Neural cell (in vitro differentiated cells): ENCODE results near the gene PCDHA9. TPM values are rescaled to one million over a fixed set of nuclear protein-coding genes. Genes with fewer than 3 reads are reported as not detected.

Experiments used
- H2AFZ ChIP-seq: fragments of 200-600, 300-800 bp; sonication (generic), shearing (Covaris generic); 2 replicates; pipeline ENCODE4 v1.6.0; 2014; ENCODE audit warnings: low read depth, mild to moderate bottlenecking, antibody characterized with exemption, low read length, moderate library complexity
- H3F3A ChIP-seq: fragments of 200-600 bp; shearing (Covaris generic); 2 replicates; pipeline ENCODE4 v1.6.1; 2016; ENCODE audit warnings: mild to moderate bottlenecking, moderate library complexity, mixed read lengths, antibody characterized with exemption, low read length; ENCODE audit not compliant: insufficient read depth, poor library complexity, severe bottlenecking
- H3K27ac ChIP-seq: fragments of 200-600, 300-800 bp; sonication (generic), shearing (Covaris generic); 2 replicates; pipeline ENCODE4 v1.5.1; 2014; ENCODE audit warnings: mild to moderate bottlenecking, low read length, moderate library complexity
- H3K27me3 ChIP-seq: fragments of 300-800, 200-600 bp; sonication (generic), shearing (Covaris generic); 2 replicates; pipeline ENCODE4 v1.6.0; 2014; ENCODE audit warnings: mild to moderate bottlenecking, low read depth, low read length, moderate library complexity; ENCODE audit not compliant: insufficient read depth
- H3K36me3 ChIP-seq: fragments of 300-800, 200-600 bp; sonication (generic), shearing (Covaris generic); 2 replicates; pipeline ENCODE4 v1.5.1; 2014; ENCODE audit warnings: mild to moderate bottlenecking, antibody characterized with exemption, low read length, moderate library complexity; ENCODE audit not compliant: insufficient read depth
- H3K4me2 ChIP-seq: fragments of 300-800, 200-600 bp; sonication (generic), shearing (Covaris generic); 2 replicates; pipeline ENCODE4 v1.6.0; 2014; ENCODE audit warnings: mild to moderate bottlenecking, low read length
- H3K4me3 ChIP-seq: fragments of 300-800, 200-600 bp; sonication (generic), shearing (Covaris generic); 2 replicates; pipeline ENCODE4 v1.5.1; 2014; ENCODE audit warnings: mild to moderate bottlenecking, low read length, moderate library complexity
- H3K79me2 ChIP-seq: fragments of 200-600 bp; shearing (Covaris generic); replicated peaks from 2 replicates; pipeline ENCODE4 v1.6.0; 2014; ENCODE audit warnings: mild to moderate bottlenecking, low read length, moderate library complexity; ENCODE audit not compliant: insufficient read depth
- H3K9ac ChIP-seq: fragments of 300-800, 200-600 bp; sonication (generic), shearing (Covaris generic); 2 replicates; pipeline ENCODE4 v1.6.1; 2016; ENCODE audit warnings: mild to moderate bottlenecking, low read length, mixed read lengths
- H3K9me2 ChIP-seq: fragments of 200-600 bp; shearing (Covaris generic); 2 replicates; pipeline ENCODE4 v1.6.1; 2016; ENCODE audit warnings: mild to moderate bottlenecking, low read length, mixed read lengths; ENCODE audit not compliant: insufficient read depth
- H3K9me3 ChIP-seq: fragments of 200-600, 300-800 bp; sonication (generic), shearing (Covaris generic); 2 replicates; pipeline ENCODE4 v1.6.1; 2016; ENCODE audit warnings: mild to moderate bottlenecking, mixed run types, low read length, moderate library complexity, mixed read lengths
- H4K20me1 ChIP-seq: fragments of 200-600 bp; shearing (Covaris generic); 2 replicates; pipeline ENCODE4 v1.6.1; 2016; ENCODE audit warnings: mild to moderate bottlenecking, mixed run types; ENCODE audit not compliant: insufficient read depth
- EP300 ChIP-seq: fragments of 450-650 bp; conservative IDR thresholded peaks from 2 replicates; pipeline ENCODE4 v1.6.1; 2014; ENCODE audit warnings: antibody characterized with exemption, mild to moderate bottlenecking, moderate library complexity; ENCODE audit not compliant: poor library complexity, severe bottlenecking
- EZH2 ChIP-seq: fragments of 200-600, 300-800 bp; shearing (Covaris generic), sonication (generic); IDR thresholded peaks from 2 replicates; pipeline ENCODE4 v1.6.1; 2014; ENCODE audit warnings: antibody characterized with exemption, low read length, borderline replicate concordance, mild to moderate bottlenecking; ENCODE audit not compliant: insufficient read depth, poor library complexity, severe bottlenecking
- MXI1 ChIP-seq: fragments of 450-650 bp; conservative IDR thresholded peaks from 2 replicates; pipeline ENCODE4 v1.6.1; 2014; ENCODE audit warnings: antibody characterized with exemption, mild to moderate bottlenecking; ENCODE audit not compliant: poor library complexity, severe bottlenecking
- POLR2AphosphoS5 ChIP-seq: IDR thresholded peaks from 2 replicates; pipeline ENCODE4 v1.6.1; 2012
- RAD21 ChIP-seq: fragments of 450-650 bp; conservative IDR thresholded peaks from 2 replicates; pipeline ENCODE4 v1.6.1; 2014; ENCODE audit warnings: antibody characterized with exemption, mild to moderate bottlenecking, moderate library complexity
- REST ChIP-seq: IDR thresholded peaks from 2 replicates; pipeline ENCODE4 v1.6.1; 2012; ENCODE audit warnings: borderline replicate concordance
- SMC3 ChIP-seq: fragments of 450-650 bp; conservative IDR thresholded peaks from 2 replicates; pipeline ENCODE4 v1.6.1; 2014; ENCODE audit warnings: antibody characterized with exemption, mild to moderate bottlenecking, moderate library complexity; ENCODE audit not compliant: poor library complexity
- TAF1 ChIP-seq: IDR thresholded peaks from 2 replicates; pipeline ENCODE4 v1.6.1; 2012; ENCODE audit warnings: low read depth
- polyA plus RNA-seq: library from polyadenylated mRNA; depleted of rRNA; stranded (reverse); fragments of >200 nt; gene quantifications from 2 replicates; pipeline ENCODE4 v1.2.3, GENCODE V29; 2014
- TF ChIP-seq, protein P1 (sequence below): fragments of 450-650 bp; IDR thresholded peaks from 2 replicates; pipeline ENCODE4 v1.5.1; 2014; ENCODE audit warnings: antibody characterized with exemption, mild to moderate bottlenecking, moderate library complexity; ENCODE audit not compliant: poor library complexity, severe bottlenecking

The PCDHA9 gene
- polyA plus RNA-seq, 1 donor from 2014 or later: 0.88 TPM

DNA sequence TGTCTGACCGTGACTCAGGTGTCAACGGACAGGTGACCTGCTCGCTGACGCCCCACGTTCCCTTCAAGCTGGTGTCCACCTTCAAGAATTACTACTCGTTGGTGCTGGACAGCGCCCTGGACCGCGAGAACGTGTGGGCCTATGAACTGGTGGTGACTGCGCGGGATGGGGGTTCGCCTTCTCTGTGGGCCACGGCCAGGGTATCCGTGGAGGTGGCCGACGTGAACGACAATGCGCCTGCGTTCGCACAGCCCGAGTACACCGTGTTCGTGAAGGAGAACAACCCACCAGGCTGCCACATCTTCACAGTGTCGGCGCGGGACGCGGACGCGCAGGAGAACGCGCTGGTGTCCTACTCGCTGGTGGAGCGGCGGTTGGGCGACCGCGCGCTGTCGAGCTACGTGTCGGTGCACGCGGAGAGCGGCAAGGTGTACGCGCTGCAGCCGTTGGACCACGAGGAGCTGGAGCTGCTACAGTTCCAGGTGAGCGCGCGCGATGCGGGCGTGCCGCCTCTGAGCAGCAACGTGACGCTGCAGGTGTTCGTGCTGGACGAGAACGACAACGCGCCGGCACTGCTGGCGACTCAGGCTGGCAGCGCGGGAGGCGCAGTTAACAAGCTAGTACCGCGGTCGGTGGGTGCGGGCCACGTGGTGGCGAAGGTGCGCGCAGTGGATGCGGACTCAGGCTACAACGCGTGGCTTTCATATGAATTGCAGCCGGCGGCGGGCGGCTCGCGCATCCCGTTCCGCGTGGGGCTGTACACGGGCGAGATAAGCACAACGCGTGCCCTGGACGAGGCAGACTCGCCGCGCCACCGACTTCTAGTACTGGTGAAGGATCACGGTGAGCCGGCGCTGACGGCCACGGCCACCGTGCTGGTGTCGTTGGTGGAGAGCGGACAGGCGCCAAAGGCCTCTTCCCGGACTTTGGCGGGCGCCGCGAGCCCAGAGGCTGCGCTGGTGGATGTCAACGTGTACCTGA is 22.3 kb downstream of the PCDHA9 start:
- H3K4me2 ChIP-seq: no peak overlapping the region
- no peaks in the 10 kb centered on the region for H3K9me2 ChIP-seq
- no peaks in the 10 kb centered on the region for H4K20me1 ChIP-seq
- no peak overlapping the region for H2AFZ ChIP-seq
- H3F3A ChIP-seq: no peaks in the 10 kb centered on the region
- peak overlapping the region; percentile 67 for H3K4me3 ChIP-seq
- H3K27ac ChIP-seq: no peak overlapping the region
- no peak overlapping the region for H3K9ac ChIP-seq
- peaks cover 37% of the 10 kb centered on the region for H3K9me3 ChIP-seq
- TF ChIP-seq EZH2 (no peak), TAF1 (no peak), RAD21 (no peak), REST (no peak), POLR2AphosphoS5 (no peak), EP300 (no peak), MXI1 (no peak), SMC3 (no peak)
- TF ChIP-seq, protein P1, sequence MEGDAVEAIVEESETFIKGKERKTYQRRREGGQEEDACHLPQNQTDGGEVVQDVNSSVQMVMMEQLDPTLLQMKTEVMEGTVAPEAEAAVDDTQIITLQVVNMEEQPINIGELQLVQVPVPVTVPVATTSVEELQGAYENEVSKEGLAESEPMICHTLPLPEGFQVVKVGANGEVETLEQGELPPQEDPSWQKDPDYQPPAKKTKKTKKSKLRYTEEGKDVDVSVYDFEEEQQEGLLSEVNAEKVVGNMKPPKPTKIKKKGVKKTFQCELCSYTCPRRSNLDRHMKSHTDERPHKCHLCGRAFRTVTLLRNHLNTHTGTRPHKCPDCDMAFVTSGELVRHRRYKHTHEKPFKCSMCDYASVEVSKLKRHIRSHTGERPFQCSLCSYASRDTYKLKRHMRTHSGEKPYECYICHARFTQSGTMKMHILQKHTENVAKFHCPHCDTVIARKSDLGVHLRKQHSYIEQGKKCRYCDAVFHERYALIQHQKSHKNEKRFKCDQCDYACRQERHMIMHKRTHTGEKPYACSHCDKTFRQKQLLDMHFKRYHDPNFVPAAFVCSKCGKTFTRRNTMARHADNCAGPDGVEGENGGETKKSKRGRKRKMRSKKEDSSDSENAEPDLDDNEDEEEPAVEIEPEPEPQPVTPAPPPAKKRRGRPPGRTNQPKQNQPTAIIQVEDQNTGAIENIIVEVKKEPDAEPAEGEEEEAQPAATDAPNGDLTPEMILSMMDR: no peak
- H3K79me2 ChIP-seq: peaks cover 69% of the 10 kb centered on the region
- H3K36me3 ChIP-seq: peaks cover 53% of the 10 kb centered on the region
- H3K27me3 ChIP-seq: no peaks in the 10 kb centered on the region

GRCh38 chr5:140875085-140876065 is 27.2 kb downstream of the PCDHA9 start, which contains the start of gene PCDHA12:
Gene PCDHA12, plus strand, starts transcription at chr5:140875308. Its CDS starts 165 bp downstream, at chr5:140875473.
- Histone ChIP-seq H3K9ac (peak within 1 kb of the TSS; percentile 75), H3K9me2 (no peaks in the 10 kb centered on the region), H2AFZ (peak within 1 kb of the TSS; percentile 44), H3K27ac (peak within 1 kb of the TSS; percentile 81), H4K20me1 (no peaks in the 10 kb centered on the region), H3K79me2 (peaks cover 63% of the 10 kb centered on the region), H3K4me3 (peak within 1 kb of the TSS; percentile 67), H3K4me2 (peak within 1 kb of the TSS; percentile 49), H3K36me3 (peaks cover 40% of the 10 kb centered on the region), H3K9me3 (peaks cover 43% of the 10 kb centered on the region), H3K27me3 (no peaks in the 10 kb centered on the region), H3F3A (no peaks in the 10 kb centered on the region)
- peak; percentile 13 for TF ChIP-seq POLR2AphosphoS5
- TF ChIP-seq REST: peak; percentile 78
- TF ChIP-seq RAD21: peak; percentile 72
- TF ChIP-seq SMC3: peak; percentile 69
- no peak for TF ChIP-seq TAF1
- TF ChIP-seq, protein P1: peak; percentile 61
- TF ChIP-seq MXI1: no peak
- TF ChIP-seq EZH2: no peak
- TF ChIP-seq EP300: no peak
